Central memory CD4-positive, alpha-beta T cell (primary cell): ENCODE data around the gene REM2.
"Not testable (repeated sequence)": the region's sequence is repeated elsewhere in the genome, so short reads cannot be mapped to it uniquely, and the experiment has no call there.

ENCODE experiments used
- DNase-seq: peaks from one replicate; pipeline ENCODE4 v3.0.0; 2022

Gene REM2

DNA sequence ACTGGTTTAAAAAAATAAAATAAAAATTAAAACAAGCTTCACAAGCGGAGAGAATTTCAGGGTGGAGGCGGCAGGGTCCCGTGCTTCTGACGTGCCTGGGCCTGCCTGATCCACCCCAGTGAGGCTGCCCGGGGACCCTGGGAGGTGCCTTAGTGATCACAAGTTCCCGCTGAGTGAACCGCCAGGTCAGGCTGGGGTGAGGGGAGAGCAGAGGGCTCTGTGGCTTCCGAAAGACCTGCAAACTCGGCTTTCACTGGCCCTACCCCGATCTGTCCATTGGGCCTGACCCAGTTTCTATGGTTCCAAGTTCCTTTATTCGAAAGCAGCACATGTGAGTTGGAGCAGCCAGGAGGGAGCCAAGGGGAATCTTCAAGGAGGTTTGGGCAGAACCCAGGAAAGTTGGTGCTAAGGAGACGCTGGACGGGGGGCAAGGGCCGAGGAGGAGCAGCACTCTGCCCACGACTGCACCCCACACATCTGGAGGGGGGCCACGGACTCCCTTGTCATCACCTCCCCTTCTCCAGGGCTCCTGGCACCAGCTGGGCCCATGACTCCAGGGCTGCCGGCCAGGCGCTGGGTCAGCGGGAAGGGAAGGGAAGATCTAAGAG lies 33.7 kb upstream of the REM2 start:
- no peak for DNase-seq

- DNase-seq, result no peak
Observed at GRCh38 chr14:22850944-22851764, 31.9 kb upstream of the REM2 start.

GRCh38 chr14:22852178-22852577 lies 30.8 kb upstream of the REM2 start:
- not testable (repeated sequence) for DNase-seq

DNA sequence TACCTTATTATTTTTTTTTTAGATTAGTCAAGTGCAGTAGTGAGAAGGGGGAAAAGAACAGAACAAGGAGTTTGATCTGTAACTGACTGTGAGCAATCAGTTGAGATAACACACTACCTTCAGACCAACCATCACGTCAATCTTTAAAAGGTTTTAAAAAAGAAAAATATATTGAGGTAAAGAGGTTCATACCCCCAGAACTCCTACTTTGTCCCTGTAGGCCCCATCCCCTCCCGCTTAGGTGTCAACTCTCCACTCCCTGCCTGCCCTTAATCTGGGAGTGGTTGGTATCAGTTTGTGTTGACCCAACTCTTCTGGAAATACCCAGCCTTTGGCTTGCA lies 30.5 kb upstream of the REM2 start:
- DNase-seq, result no peak

DNA sequence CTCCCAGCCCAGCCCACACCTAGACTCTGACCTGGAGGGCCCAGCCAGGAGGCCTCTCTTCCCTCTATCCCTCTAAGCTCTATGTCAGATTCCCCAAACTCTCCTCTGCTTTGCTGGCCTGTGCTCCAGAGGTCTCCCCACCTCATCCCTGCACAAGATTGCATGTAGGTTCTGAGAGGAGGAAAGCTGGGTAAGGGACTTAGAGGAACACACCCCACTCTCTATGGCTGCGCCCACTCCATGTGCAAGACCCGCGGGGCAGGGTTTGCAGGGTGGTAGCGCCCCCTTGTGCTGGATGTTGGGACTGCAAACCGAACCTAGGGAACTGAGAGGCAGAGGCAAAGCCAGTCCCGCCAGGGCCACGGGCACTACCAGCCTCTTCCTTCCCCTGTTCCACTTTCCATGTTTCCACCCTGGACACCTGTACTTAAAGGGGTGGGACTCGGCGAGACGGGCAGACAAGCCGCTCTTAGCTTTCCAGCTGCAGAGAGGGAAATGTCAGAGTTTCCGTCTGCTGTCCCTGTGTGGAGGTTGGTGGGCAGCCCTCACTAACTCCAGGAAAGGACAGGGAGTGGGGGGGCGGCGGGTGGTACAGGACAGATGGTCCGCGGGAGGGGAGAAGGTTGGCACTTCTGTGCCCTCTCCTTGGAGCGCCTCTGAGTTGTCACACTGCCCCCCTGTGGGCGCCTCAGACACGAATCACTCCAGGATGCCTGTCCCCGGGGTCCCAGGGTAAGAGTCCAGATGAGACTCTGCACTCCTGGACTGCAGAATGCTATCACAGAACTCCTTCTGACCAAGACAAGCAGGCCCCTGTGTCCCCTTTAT lies 29.9 kb upstream of the REM2 start:
- DNase-seq, result peak; percentile 78

- DNase-seq, result not testable (repeated sequence)
Observed at GRCh38 chr14:22854296-22854695, 28.7 kb upstream of the REM2 start.

GRCh38 chr14:22854963-22855724 lies 27.9 kb upstream of the REM2 start:
- DNase-seq, result no peak

DNA sequence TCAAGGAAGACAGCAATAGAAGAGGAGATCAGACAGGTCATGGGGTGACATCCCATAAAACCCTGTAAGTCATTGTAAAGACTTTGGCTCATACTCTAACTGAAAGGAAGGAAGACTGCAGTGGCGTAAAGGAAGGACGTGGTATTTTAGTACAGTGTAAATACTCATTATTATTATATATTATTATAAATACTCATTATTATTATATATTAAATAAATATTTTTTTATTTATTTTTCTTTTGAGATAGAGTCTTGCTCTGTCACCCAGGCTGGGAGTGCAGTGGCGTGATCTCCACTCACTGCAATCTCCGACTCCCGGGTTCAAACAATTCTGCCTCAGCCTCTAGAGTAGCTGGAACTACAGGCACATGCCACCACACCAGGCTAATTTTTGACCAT lies 26.6 kb upstream of the REM2 start:
- no peak for DNase-seq

DNA sequence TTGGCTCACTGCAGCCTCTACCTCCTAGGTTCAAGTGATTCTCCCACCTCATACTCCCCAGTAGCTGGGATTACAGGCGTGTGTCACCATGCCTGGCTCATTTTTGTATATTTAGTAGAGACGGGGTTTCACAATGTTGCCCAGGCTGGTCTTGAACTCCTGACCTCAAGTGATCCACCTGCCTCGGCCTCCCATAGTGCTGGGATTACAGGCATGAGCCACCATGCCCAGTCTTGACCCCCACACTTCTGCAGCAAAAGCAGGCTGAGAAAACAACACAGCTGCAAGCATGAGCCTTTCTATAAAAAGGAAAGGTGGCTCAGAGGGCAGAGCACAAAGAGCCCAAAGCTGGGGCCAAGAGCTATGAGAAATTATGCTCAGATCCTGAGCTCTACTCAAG lies 22.6 kb upstream of the REM2 start:
- DNase-seq, result not testable (repeated sequence)

GRCh38 chr14:22861651-22862050 lies 21.4 kb upstream of the REM2 start:
- no peak for DNase-seq

DNA sequence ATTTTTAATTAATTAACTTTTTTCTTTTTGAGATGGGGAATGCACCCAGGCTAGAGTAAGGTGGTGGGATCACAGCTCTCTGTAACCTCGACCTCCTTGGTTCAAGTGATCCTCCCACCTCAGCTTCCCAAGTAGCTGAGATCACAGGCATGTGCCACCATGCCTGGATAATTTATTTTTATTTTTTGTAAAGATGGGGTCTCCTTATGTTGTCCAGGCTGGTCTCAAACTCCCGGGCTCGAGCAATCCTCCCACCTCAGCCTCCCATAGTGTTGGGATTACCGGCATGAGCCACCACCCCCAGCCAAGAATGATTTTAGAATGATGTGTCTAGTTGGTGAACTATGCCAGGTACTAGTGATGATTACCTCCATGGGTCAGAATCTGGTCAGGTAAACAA lies 18.0 kb upstream of the REM2 start:
- no peak for DNase-seq

GRCh38 chr14:22865424-22866405 lies 17.3 kb upstream of the REM2 start:
- no peak for DNase-seq

DNA sequence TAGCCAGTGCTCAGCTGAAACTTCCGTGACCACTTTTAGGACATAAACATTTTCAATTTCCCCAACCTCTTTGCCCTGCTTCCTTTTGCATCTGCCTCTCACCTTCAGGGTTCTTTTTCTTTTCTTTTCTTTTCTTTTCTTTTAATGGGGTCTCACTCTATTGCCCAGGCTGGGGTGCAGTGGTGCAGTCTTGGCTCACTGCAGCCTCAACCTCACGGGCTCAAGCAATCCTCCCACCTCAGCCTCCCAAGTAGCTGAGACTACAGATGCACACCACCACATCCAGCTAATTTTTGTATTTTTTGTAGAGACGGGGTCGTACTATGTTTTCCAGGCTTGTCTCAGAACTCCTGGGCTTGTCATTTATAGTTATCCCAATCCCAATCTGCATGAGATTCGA lies 16.1 kb upstream of the REM2 start:
- no peak for DNase-seq

DNA sequence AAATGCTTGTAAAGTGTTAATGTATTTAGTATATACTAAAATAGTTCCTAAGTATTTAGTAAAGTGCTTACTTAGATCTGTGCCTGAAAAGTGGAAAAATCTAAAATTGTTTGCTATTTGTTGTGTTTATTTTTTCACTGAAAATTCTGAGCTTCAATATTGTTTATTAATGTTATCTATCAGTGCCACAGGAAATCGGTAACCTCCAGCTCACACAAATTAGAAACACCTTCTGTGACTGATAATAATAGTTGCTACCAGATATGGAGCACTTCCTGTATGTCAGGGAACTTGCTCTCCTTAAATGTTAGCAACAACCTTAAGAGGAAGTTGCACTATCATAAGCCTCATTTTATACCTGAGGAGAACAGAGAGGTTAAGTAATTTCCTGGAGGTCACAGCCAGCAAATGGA lies 12.2 kb upstream of the REM2 start:
- no peak for DNase-seq

DNA sequence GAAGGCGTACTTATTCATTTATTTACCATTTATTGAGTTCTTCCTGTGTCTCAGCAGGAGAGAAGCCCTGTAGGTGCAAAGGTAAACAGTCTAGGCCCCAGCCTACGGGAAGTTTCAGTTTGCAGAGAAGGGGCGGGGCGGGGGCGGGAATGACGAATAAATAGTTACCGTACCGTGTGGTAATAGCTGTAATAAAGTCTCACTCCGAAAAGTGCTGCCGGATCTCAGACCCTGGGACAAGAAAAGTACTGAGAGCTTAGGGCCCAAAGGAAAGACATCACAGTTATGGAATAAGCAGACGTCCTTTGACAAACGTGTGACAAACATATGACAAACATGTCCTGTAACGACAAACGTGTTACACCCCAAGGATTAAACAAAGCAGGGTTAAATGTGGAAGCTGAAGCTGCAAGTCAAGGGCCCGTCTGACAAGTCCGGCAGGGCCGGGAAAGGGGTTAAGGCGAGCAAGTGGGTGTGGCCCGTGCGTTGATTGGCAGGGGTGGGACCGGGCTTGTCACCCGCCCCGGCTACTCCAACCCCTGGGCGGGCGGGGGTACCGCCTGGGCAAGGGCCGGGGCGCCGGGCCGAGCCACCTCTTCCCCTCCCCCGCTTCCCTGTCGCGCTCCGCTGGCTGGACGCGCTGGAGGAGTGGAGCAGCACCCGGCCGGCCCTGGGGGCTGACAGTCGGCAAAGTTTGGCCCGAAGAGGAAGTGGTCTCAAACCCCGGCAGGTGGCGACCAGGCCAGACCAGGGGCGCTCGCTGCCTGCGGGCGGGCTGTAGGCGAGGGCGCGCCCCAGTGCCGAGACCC lies 11.6 kb upstream of the REM2 start, which contains the start of gene LRP10:
Gene LRP10 (plus strand): TSS at position 517 of the 809 bp plus-strand sequence. CDS start 564 bp downstream, outside the sequence.
- peak; percentile 76 for DNase-seq

DNA sequence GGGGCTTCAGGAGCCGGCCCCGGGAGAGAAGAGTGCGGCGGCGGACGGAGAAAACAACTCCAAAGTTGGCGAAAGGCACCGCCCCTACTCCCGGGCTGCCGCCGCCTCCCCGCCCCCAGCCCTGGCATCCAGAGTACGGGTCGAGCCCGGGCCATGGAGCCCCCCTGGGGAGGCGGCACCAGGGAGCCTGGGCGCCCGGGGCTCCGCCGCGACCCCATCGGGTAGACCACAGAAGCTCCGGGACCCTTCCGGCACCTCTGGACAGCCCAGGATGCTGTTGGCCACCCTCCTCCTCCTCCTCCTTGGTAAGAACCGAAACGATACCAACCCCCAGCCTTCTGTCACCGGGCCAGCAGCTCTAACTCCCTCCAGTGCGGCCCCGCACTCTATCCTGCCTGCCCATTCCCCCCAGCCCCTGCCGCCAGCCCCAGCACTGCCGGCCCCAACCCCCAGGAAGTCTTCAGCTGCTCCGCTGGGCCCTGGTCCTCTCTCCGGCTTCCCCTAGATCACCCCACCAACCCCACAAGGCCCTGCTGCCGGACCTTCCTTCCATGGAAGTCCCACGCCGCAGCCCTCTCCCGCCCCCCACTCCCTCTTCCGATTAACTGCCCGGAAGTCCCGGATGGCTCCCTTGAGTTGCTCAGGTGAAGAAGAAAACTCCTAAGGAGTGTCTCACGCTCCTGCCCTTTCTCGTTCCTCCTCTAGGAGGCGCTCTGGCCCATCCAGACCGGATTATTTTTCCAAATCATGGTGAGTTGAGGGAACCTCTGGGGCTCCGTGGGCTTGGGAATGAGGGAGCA lies 10.8 kb upstream of the REM2 start:
- DNase-seq, result peak; percentile 67

DNA sequence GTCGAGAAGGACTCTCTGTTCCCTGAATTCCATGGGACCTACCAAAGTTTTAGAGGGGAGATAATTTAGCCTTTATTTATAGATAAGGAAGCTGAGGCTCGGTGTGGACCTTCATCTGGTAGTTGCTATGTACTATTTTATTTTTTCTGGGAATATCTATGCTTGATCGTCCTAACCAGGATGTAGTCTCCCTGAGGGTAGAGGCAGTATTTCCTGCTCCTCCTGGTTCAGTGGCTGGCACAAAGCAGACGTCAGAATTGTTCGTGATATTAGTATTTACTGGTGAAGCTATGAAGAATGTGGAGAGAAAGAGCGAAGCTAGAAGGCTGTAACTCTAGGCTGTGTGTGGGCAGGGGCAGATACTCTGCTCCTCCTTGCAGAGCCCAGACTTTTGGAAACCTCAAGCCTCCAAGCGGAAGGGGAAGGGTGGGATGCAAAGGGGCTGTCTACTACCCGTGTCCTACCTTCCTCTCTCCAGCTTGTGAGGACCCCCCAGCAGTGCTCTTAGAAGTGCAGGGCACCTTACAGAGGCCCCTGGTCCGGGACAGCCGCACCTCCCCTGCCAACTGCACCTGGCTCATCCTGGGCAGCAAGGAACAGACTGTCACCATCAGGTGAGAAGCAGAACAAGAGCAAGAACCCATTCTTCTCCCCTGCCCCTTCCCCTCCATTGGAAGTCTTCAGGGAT lies 10.0 kb upstream of the REM2 start:
- DNase-seq, result no peak

DNA sequence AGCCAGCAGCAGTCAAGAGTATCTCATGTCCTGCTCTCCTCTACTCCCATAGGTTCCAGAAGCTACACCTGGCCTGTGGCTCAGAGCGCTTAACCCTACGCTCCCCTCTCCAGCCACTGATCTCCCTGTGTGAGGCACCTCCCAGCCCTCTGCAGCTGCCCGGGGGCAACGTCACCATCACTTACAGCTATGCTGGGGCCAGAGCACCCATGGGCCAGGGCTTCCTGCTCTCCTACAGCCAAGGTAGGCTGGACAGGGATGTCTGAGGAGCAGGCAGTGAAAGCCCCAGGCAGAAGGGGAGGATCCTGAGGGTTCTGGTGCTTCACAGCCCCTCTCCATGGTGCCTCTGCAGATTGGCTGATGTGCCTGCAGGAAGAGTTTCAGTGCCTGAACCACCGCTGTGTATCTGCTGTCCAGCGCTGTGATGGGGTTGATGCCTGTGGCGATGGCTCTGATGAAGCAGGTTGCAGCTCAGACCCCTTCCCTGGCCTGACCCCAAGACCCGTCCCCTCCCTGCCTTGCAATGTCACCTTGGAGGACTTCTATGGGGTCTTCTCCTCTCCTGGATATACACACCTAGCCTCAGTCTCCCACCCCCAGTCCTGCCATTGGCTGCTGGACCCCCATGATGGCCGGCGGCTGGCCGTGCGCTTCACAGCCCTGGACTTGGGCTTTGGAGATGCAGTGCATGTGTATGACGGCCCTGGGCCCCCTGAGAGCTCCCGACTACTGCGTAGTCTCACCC lies 7.8 kb upstream of the REM2 start:
- DNase-seq, result no peak
